Measurements from ENCODE around the gene GNB1. TPM values are rescaled to one million over a fixed set of nuclear protein-coding genes. Genes with fewer than 3 reads are reported as not detected.
A peak's percentile ranks its signal among the peaks of the same experiment; 100 is the strongest.
"Not testable (repeated sequence)": the region's sequence is repeated elsewhere in the genome, so short reads cannot be mapped to it uniquely, and the experiment has no call there.

Gene GNB1
- total RNA-seq, 1 donor from 2014 or later = 338 TPM

DNA sequence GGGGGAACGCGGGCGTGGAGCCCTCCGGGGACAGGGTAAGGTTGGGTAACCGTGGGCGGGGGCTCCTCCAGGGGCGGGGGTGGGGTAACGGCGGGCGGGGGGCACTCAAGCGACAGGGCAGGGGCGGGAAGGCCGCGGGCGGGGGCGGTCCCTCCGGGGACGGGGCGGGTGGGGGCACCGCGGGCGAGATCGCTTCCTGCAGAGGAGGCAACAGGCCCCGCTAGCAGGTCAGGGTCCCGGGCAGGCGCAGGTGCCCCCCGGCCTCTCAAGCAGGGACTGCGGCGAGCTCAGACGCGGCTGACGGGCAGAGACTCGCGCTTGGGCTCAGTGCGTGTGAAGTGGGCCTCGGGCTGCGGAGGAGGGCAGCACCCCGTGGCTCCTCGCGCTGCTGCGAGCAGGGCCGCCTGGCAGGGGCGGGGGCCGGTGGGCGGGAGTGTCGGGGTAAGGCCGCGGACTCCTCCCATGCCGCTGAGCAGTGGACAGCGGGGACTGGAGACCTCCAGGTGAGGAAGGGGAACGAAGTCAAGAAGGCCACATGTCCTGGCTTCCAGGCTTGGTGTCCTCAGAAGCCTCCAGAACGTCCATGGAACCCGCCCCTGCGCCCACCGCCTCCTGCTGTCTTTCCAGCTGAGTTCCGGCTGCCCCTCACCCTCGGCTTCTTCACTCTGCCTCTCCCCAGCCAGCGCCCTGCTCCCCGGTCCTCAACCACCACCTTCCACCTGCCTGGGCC is 627 bp upstream of the GNB1 start:
- peak; percentile 78 for DNase-seq (ENCODE audit: low spot score)

DNA sequence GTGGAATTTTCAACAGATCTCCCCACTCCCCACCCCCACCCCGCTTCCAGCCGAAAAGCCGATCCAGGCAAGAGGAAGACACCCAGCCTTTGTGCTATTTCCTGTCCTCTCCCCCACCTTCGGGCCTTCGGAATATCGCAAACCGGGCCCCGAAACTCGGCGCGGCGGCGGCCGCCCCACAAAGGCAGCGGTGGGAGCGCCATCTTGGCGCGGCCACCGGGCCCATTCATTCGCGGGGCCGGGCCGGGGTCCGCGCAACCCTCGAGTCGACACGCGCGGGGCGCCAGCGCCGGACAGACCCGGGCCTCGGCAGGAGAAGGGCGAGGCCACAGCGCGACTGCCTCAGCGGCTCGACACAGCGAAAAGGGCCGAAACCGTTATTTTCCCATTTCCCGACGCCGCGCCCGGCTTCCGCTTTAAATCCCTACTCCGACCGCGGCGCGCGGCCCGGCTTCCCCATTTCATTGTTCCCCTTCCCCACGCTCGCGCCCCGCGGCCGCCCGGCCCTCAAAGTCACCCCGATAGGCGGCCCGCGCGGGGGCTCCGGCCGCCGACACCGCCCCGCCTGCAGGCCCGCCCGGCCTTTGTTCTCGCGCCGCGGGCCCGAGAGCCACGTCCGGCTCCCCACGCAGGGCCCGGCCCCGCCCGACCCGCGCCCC is 911 bp downstream of the GNB1 start:
- no peak for DNase-seq (ENCODE audit: low spot score)

DNA sequence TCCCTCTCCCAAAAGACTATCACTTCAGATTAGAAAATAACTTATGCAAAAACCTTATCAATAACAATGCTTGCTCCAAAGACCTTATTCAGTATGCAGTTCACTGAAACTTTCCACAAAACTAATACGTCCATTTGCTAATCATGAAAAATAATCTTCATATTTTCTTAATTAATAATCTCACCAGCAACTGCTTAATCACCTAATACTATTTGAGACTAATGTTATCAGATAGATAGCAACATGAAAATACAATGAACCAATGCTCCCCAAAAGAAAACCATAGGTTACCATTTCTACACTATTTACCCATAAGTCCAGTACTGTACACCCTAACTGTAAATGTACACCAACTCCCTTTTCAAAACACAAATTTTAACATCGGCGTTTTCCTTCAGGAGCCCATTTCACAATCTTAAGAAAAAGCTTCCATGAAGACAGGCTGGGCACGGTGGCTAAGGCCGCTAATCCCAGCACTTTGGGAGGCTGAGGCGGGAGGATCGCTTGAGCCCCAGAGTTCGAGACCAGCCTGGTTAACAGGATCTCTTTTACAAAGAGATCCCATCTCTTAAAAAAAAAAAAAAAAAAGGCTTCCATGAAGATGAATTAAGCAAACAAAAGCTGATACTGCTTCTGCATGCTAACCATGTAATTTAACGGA is 1.7 kb downstream of the GNB1 start:
- no peak for DNase-seq (ENCODE audit: low spot score)

- not testable (repeated sequence) for DNase-seq (ENCODE audit: low spot score)
Observed at GRCh38 chr1:1883890-1884289, 7.0 kb downstream of the GNB1 start.

DNA sequence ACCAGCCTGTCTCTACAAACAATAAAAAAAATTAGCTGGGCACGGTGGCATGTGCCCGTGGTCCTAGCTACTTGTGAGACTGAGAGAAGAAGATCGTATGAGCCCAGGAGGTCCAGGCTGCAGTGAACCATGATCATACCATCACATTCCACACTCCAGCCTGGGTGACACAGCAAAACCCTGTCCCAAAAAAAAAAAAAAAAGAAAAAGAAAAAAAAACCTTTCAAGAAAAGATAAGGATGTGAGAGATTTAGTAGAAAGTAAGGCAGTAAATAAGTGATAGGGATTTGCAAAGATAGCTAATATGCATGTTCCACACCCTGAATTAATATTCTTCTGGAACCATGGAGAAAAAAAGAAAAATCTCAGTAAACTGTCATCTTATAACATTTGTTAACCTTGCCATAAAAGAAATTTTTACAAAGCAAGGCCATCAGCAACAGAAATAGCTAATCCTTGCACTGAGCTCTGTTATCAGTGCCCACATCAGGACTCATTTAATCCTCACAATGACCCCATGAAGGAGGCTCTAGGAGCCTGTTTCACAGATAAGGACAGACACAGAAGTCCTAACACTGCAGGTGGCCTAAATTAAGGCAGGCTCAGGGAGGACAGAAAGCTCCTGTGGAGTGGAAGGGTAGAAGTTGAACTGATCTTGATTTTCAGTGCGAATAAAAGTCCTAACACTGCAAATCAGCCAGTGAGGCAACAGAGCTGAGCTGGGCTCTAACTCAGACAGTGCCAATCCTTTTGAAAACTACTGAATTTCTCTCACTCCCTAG is 7.6 kb downstream of the GNB1 start:
- no peak for DNase-seq (ENCODE audit: low spot score)

GRCh38 chr1:1881727-1882126 is 9.2 kb downstream of the GNB1 start:
- DNase-seq (ENCODE audit: low spot score) = no peak

GRCh38 chr1:1880617-1881312 is 10.1 kb downstream of the GNB1 start:
- DNase-seq (ENCODE audit: low spot score) = no peak

- no peak for DNase-seq (ENCODE audit: low spot score)
Observed at GRCh38 chr1:1879942-1880341, 10.9 kb downstream of the GNB1 start.

DNA sequence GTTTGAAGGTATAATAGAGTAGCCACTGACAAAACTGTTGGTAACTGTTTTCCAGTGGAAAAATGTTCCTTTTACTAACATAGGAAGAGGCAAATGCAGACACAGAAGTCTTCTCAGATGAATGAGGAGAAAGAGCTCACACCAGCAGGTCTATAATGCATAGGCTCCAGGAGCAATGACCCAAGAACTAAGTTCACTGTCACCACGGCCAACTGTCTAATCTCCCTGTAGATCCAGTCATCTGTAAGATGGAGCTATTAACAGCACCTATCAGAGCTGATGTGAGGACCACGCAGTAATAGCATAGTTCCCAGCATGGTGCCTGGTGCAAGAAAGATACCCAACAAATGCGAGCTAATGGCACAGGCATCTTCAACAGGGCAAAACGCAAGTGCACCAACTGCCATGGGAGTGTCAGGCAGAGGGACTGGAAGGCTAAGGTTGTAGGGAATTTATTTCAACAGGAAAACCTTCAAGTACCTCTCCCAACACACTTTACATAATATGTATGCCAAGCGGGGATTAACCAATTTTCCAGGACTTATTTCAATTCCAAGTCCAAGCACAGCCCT is 12.9 kb downstream of the GNB1 start:
- no peak for DNase-seq (ENCODE audit: low spot score)

DNA sequence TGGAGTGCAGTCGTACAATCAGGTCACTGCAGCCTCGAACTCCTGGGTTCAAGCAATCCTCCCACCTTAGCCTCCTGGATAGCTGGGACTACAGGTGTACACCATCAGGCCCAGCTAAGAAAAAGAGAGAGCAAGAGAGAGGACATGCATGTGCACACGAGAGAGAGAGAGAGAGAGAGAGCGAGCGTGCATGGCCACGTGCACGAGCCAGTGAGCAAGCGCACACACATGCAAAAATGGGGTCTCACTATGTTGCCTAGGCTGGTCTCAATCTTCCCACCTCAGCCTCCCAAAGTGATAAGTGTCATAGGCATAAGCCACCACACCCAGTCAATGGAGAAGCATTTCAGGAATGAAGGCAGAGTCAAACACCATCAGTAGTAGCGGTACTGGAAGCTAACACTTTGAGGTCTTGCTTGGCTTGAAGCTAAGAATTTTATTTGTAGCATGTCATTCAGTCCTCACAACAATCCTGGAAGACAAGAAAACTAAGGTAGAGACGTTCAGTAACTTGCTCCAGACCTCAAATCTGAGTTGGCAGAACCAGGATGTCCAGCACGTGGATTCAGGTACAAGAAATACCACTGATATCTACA is 14.5 kb downstream of the GNB1 start:
- no peak for DNase-seq (ENCODE audit: low spot score)

DNA sequence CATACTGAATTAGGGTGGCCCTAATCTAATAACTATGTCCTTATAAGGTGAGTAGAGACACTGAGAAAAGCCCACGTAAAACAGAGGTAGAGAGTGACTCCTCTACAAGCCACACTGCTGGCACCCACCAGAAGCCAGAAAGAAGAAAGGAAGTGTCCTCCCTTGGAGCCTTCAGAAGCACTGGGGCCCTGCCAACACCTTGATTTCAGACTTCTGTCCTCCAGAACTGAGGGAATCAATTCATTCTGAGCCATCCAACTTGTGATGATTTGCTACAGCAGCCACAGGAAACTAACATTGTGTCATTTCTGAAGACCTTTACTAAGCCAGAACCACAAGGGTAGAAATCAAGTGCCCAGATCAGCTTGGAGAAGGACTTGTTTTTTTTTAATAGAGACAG is 15.0 kb downstream of the GNB1 start:
- no peak for DNase-seq (ENCODE audit: low spot score)

GRCh38 chr1:1874901-1875300 is 16.0 kb downstream of the GNB1 start:
- DNase-seq (ENCODE audit: low spot score) = no peak

- DNase-seq (ENCODE audit: low spot score) = no peak
Observed at GRCh38 chr1:1873186-1873585, 17.7 kb downstream of the GNB1 start.

GRCh38 chr1:1872329-1872994 is 18.4 kb downstream of the GNB1 start:
- no peak for DNase-seq (ENCODE audit: low spot score)

DNA sequence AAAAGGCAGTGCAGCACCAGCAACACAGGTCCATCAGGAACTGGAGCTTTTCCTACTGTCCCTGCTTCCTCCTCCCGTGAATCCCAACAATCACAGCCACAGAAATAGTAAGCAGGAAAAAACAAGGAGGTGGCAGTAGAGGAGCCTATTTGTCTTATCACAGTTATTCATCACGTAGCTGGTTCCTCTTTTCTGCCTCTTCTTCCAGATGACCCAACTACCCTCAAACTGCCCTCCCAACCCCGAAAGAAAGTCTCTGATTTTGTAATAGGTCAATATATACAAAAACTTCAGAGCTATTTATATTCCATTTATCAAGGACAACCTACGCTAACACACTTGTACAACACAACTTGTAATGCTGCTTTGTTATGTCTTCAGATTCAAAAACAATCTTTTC is 21.4 kb downstream of the GNB1 start:
- DNase-seq (ENCODE audit: low spot score) = no peak

- DNase-seq (ENCODE audit: low spot score) = no peak
Observed at GRCh38 chr1:1867164-1867563, 23.7 kb downstream of the GNB1 start.

DNA sequence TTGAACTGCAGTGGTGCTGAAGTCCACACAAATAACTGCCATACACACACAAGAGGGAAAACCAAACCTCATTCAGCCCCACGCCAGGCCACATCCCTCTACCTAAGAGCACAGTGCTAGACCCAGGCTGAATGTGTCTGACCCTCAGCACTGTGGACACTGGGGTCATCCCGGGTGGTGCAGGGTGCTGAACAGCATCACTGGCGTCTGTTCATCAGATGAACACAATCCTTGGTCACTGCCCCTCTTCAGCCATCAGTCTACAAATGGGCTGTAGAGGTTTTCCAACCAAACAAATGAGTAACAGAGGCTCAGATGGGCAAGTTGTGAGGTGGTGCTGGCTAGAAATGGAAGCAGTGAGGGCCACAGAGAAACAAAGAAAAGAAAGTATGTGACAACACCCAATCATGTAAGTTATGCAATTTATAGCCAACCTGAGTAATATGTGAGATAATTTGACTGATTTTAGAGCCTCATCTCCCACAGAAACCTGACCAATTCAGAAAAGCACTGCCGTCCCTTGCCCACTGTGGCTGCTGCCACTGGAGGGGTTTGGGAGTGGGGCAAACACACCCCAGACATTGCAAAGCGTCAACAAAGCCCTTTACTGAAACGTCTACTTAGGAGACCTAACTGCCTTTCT is 27.9 kb downstream of the GNB1 start:
- DNase-seq (ENCODE audit: low spot score) = no peak

- DNase-seq (ENCODE audit: low spot score) = not testable (repeated sequence)
Observed at GRCh38 chr1:1861761-1862310, 29.1 kb downstream of the GNB1 start.

- no peak for DNase-seq (ENCODE audit: low spot score)
Observed at GRCh38 chr1:1861339-1861730, 29.6 kb downstream of the GNB1 start.
